GM21381 (cell line): Measurements from ENCODE around the gene DPP9.
"Not testable (repeated sequence)": the region's sequence is repeated elsewhere in the genome, so short reads cannot be mapped to it uniquely, and the experiment has no call there.

Experiments used
- ATAC-seq: cut with Tn5 transposase; IDR thresholded peaks from one replicate; pipeline ENCODE4 v1.9.1; 2021; ENCODE audit warnings: mild to moderate bottlenecking, moderate library complexity; ENCODE audit not compliant: unreplicated experiment

The DPP9 gene

GRCh38 chr19:4742723-4743646 lies 19.3 kb upstream of the DPP9 start:
- ATAC-seq, result no peak

GRCh38 chr19:4740092-4740491 lies 16.4 kb upstream of the DPP9 start:
- no peak for ATAC-seq

- ATAC-seq, result no peak
These were observed 15.1 kb upstream of the DPP9 start for GRCh38 chr19:4738734-4739133.

- no peak for ATAC-seq
These were observed 14.4 kb upstream of the DPP9 start for GRCh38 chr19:4737955-4738600.

- ATAC-seq, result no peak
These were observed 10.2 kb upstream of the DPP9 start for GRCh38 chr19:4733755-4734345.

GRCh38 chr19:4732680-4733114 lies 9.1 kb upstream of the DPP9 start:
- no peak for ATAC-seq

GRCh38 chr19:4730740-4731171 lies 7.1 kb upstream of the DPP9 start:
- no peak for ATAC-seq

- no peak for ATAC-seq
These were observed 5.2 kb upstream of the DPP9 start for GRCh38 chr19:4728871-4729270.

- ATAC-seq, result peak; percentile 6
These were observed 709 bp downstream of the DPP9 start for GRCh38 chr19:4722671-4723594.

GRCh38 chr19:4721196-4721595 lies 2.4 kb downstream of the DPP9 start:
- no peak for ATAC-seq

GRCh38 chr19:4720037-4720700 lies 3.5 kb downstream of the DPP9 start:
- no peak for ATAC-seq

- ATAC-seq, result no peak
These were observed 4.2 kb downstream of the DPP9 start for GRCh38 chr19:4719499-4719866.

GRCh38 chr19:4717966-4718701 lies 5.5 kb downstream of the DPP9 start:
- no peak for ATAC-seq

GRCh38 chr19:4717191-4717965 lies 6.3 kb downstream of the DPP9 start:
- ATAC-seq, result no peak

- ATAC-seq, result no peak
These were observed 8.0 kb downstream of the DPP9 start for GRCh38 chr19:4715529-4716221.

GRCh38 chr19:4715178-4715528 lies 8.5 kb downstream of the DPP9 start:
- ATAC-seq, result not testable (repeated sequence)

GRCh38 chr19:4714016-4714415 lies 9.6 kb downstream of the DPP9 start:
- no peak for ATAC-seq

GRCh38 chr19:4713384-4713951 lies 10.2 kb downstream of the DPP9 start:
- no peak for ATAC-seq
